ENCODE measurements around the gene RLBP1.

GRCh38 chr15:89186803-89187202 lies 34.6 kb downstream of the RLBP1 start:
- TF ChIP-seq POLR2AphosphoS5 (IDR thresholded peaks at IDR 0.05) = no peak
- TF ChIP-seq POLR2A (IDR thresholded peaks at IDR 0.05) = no peak
